HG02970 (cell line): ENCODE data around the gene MYLK.

Source experiments
- ATAC-seq: cut with Tn5 transposase; IDR thresholded peaks from one replicate; pipeline ENCODE4 v1.9.1; 2021; ENCODE audit warnings: mild to moderate bottlenecking, moderate library complexity, moderate number of reproducible peaks; ENCODE audit not compliant: unreplicated experiment, low FRiP score

The MYLK gene

GRCh38 chr3:123798550-123798949 is 85.6 kb downstream of the MYLK start:
- no peak for ATAC-seq

GRCh38 chr3:123795471-123796251 is 88.5 kb downstream of the MYLK start:
- ATAC-seq: no peak

GRCh38 chr3:123793425-123793824 is 90.7 kb downstream of the MYLK start:
- ATAC-seq: no peak

DNA sequence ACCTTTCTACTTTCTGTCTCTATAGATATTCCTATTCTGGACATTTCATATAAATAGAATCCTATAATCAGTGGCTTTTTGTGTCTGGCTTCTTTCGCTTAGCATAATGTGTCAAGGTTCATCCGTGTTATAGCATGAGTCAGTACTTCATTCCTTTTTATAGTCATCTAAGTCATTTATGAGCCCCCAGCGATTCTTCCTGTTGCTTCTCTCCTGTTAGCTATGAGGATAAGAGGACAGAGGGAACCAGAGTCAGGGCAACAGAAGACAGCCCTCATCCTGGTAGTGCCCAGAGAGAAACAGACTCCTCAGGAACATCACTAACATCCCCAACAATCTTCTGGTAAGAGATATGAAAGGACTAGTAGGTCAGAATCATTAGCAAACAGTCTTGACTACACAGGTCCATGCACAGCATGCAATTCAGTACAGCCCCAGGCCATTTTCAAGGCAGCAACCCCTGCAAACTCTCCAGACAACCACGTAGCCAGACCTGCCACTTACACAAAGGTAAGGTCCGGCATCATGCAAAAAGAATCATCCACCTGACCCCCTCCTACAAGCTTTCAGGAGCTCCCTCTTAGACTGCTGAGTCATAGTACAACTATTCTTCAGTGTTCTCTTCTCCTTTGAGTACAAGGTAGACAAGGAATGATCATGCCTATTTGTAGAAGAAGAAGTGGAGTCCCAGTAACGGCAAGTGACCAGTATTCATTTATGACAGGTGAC is 91.5 kb downstream of the MYLK start:
- no peak for ATAC-seq

GRCh38 chr3:123791898-123792297 is 92.2 kb downstream of the MYLK start:
- ATAC-seq: no peak

DNA sequence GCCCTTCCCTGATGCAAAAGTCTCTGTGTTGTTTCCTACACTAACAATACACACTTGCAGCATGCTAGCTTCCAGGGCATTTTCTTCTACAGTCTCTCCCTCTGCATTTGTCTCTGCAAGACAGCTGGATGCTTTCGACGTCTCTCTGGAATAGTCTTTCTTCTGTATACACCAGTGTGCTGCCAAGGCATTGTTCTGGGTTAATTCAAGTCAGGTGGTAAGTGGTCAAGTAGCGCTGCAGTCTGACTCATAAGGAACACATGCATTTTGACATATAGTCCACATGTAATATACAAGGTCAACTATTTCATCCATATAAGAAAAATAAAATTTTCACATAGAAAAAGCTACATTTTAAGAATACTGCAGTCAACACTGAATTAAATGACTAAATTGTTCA is 92.7 kb downstream of the MYLK start:
- ATAC-seq: no peak

GRCh38 chr3:123791073-123791370 is 93.1 kb downstream of the MYLK start:
- ATAC-seq: no peak

DNA sequence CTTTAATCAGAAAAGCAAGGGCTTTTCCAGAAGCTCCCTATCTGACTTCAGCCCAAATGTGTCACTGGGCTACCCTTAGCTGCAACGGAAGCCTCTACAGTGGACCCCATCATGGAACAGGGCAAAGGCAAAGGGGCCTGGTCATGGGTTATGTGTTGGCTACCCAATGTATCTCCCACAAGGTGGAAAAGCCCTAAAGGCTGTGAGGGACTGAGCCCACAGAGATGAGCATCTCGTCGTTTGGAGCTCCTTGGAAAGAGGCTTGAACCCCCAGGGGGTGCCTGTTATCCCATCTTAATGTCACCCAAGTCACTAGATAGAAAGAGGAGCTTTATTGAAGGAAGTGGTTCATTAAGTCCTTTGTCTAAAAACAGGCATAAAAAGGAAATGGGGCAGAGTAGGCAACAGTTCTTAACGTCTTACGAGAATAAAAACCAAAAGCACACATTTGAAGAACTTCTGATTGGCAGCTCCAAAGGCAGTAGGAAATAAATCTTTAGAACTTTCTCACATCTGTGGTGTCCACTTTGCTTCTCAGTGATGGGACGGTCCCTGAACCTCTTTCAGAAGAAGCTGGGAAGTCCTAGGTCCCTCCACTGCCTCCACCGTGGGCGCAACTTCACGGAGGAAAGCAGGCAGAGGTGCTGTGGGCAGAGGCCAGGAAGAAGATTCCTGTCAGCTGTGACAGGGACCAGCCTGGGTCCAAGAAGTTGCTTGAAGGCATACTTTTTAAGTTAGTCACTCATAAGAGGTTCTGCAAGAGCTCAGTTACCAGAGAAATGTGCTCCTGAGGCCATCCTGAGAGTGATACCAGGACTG is 93.7 kb downstream of the MYLK start:
- ATAC-seq: no peak

DNA sequence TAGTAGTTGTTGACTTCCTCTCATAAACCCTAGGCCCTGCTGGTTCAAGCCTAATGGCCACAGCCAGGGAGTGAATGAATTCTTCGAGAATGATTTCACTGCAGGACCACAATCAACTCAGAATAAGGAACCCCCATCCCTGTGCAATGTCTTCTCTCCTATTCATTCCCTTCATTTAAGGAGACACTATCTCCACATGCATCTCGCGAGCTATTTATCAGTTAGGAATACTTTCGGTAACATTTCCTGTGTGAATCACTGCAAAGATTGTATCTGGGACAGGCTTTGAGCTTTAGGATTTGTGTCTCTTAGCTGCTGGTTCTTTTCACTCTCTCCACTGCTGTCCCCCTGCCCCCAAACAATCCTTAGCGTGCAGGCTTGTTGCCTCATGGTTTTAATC is 94.4 kb downstream of the MYLK start:
- no peak for ATAC-seq

DNA sequence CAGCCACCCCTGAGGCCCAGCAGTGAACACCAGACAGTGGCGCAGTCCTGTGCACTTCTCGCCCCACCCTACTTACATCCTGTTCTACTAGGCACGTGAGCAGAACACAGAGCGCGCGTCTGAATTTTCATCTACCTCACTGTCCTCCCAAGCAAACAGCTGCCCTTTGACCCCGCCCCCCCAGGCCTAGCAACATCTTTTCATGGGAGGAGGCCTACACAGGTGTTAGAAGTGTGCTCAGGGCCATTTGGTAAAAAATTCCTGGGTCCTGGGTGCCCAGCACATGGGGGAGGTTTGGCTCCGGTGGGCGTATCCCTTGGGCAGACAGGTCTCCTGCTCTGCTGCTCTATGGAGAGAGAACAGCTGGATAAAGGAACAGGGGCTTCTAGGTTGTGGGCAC is 95.0 kb downstream of the MYLK start:
- no peak for ATAC-seq

DNA sequence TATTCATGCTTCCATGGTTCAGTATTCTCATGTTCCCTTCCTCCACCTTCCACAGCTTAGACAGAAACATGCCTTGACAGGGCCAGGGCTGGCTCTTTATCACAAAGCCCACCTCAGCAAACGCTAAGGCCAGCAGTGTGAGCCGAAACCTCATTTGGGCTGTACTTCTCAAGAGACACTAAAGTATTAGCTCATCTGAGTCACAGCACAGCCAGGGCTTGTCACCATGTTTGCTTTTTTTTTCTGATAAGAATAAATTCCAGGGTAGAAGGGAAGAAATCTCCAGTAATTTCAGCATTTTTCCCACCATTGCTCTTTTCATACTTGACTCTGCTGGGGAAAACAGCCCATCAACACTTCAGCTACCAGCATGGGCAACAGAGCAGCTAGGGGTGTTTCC is 95.4 kb downstream of the MYLK start:
- ATAC-seq: no peak

DNA sequence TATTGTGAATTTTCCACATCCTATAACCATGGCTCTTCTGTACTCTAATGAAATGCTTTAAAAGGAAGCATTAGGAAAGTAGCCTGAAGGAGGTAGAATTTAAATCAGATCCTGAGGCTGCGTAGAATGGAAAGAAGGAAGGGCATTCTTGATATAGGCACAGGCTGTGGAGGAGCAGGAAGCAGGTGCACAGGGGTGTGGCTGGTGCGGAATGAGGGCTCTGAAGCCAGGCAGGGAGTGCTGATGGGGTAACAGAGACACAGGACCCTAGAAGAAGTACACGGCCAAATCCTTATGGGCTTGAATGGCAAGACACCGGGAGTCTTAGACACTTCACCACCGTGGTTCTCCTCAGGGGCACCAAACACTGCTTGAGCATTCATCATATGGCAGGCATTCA is 97.0 kb downstream of the MYLK start:
- ATAC-seq: no peak

- ATAC-seq: no peak
Observed at GRCh38 chr3:123785602-123786001, 98.5 kb downstream of the MYLK start.

GRCh38 chr3:123783811-123784210 is 100.3 kb downstream of the MYLK start:
- ATAC-seq: no peak

DNA sequence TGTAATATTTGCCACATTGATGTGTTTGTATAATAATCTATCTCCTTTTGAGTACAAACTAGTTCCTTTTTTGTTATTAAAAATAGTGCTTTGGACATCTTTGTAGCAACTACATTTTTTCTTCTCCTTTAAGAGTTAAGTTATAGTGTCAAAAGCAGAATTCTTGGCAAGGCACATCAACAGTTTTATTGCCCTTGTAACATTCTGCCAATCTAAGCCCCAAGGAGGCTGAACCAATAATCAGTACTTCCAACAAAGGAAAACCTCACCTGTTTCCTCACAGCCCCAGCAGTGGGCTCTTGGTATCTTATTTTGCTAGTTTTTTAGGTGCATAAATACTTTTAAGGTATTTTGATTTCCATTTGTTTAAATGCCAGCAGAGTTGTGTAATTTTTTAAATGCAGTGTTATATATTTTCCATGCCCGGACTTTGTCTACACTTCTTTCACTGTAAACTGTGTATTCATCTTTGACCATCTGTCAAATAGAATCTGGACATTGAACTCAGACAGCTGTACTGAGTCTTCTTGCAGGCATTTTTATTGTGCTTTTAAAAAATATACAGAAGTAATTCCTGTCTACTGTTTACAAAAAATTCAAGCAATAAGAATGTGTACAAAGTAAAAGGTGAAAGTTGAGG is 101.0 kb downstream of the MYLK start:
- ATAC-seq: no peak

GRCh38 chr3:123782488-123782887 is 101.6 kb downstream of the MYLK start:
- no peak for ATAC-seq

GRCh38 chr3:123781571-123782275 is 102.4 kb downstream of the MYLK start:
- ATAC-seq: no peak

- ATAC-seq: no peak
Observed at GRCh38 chr3:123781138-123781537, 103.0 kb downstream of the MYLK start.

GRCh38 chr3:123780656-123781055 is 103.5 kb downstream of the MYLK start:
- ATAC-seq: no peak

- ATAC-seq: no peak
Observed at GRCh38 chr3:123779655-123780231, 104.4 kb downstream of the MYLK start.
